A673 (cell line): ENCODE results near the gene PLEK. TPM values are rescaled to one million over a fixed set of nuclear protein-coding genes. Genes with fewer than 3 reads are reported as not detected.
"Not testable (repeated sequence)": the region's sequence is repeated elsewhere in the genome, so short reads cannot be mapped to it uniquely, and the experiment has no call there.

Experiments used
- BruUV-seq: library from RNA; stranded (reverse); fragments of 400-500 nt; replicated peaks from 2 replicates; lab custom pipeline; 2021; lab: Mats Ljungman, UMichigan
- CTCF ChIA-PET: fragments of 300-600 bp; sonication (Branson Sonifier 250); formaldehyde crosslinking; loops from one replicate; lab custom pipeline; 2022; ENCODE audit warnings: antibody characterized with exemption; lab: Charles Lee
- POLR2A ChIA-PET: fragments of 300-600 bp; sonication (Branson Sonifier 250); formaldehyde crosslinking; loops from one replicate; lab custom pipeline; 2022; ENCODE audit warnings: antibody characterized with exemption; ENCODE audit not compliant: low non-redundant PET; lab: Charles Lee
- DNase-seq: peaks from one replicate; pipeline ENCODE4 v3.0.0-alpha.2; 2015; ENCODE audit warnings: low spot score
- H3K27ac ChIP-seq: fragments of 200-600 bp; sonication (generic); 2 replicates; pipeline ENCODE4 v1.5.1; 2016; ENCODE audit warnings: mixed run types, low read depth, mild to moderate bottlenecking, mixed read lengths, antibody characterized with exemption, low read length; ENCODE audit not compliant: poor library complexity, severe bottlenecking
- H3K27me3 ChIP-seq: fragments of 200-600 bp; sonication (generic); replicated peaks from 2 replicates; pipeline ENCODE4 v1.6.1; 2017; ENCODE audit warnings: mixed run types, low read depth, mild to moderate bottlenecking, mixed read lengths, antibody characterized with exemption, low read length; ENCODE audit not compliant: insufficient read depth, poor library complexity
- H3K36me3 ChIP-seq: fragments of 200-600 bp; sonication (generic); 2 replicates; pipeline ENCODE4 v1.6.1; 2016; ENCODE audit warnings: mixed run types, mild to moderate bottlenecking, mixed read lengths, antibody characterized with exemption, low read length; ENCODE audit not compliant: insufficient read depth, poor library complexity, severe bottlenecking
- H3K4me1 ChIP-seq: fragments of 200-600 bp; sonication (generic); 2 replicates; pipeline ENCODE4 v1.6.1; 2017; ENCODE audit warnings: mixed run types, mild to moderate bottlenecking, mixed read lengths, antibody characterized with exemption, low read length; ENCODE audit not compliant: insufficient read depth, poor library complexity, severe bottlenecking
- H3K4me3 ChIP-seq: fragments of 200-600 bp; sonication (generic); 2 replicates; pipeline ENCODE4 v1.5.1; 2016; ENCODE audit warnings: low read depth, mixed run types, mild to moderate bottlenecking, mixed read lengths, low read length; ENCODE audit not compliant: poor library complexity, severe bottlenecking
- H3K9me3 ChIP-seq: fragments of 200-600 bp; sonication (generic); 2 replicates; pipeline ENCODE4 v1.6.1; 2016; ENCODE audit warnings: mixed run types, low read depth, mild to moderate bottlenecking, mixed read lengths, antibody characterized with exemption, low read length; ENCODE audit not compliant: poor library complexity, severe bottlenecking
- CTCF ChIP-seq: fragments of 300-800, 200-600 bp; sonication (generic); conservative IDR thresholded peaks from 2 replicates; pipeline ENCODE4 v1.5.1; 2017; ENCODE audit warnings: low read depth, mild to moderate bottlenecking, antibody characterized with exemption, low read length, moderate library complexity, mixed read lengths
- EZH2 ChIP-seq: fragments of 200-600 bp; sonication (generic); IDR thresholded peaks from 2 replicates; pipeline ENCODE4 v1.6.1; 2017; ENCODE audit warnings: borderline replicate concordance, low read depth, mild to moderate bottlenecking, mixed read lengths, antibody characterized with exemption, low read length; ENCODE audit not compliant: poor library complexity, severe bottlenecking
- intact Hi-C: fragments of 100-400 bp; cut with micrococcal nuclease; formaldehyde crosslinking; loops from one replicate; pipeline ENCODE4 v1.10.0; 2022; ENCODE audit not compliant: unreplicated experiment
- total RNA-seq: library from RNA; stranded (reverse); gene quantifications from 2 replicates; pipeline ENCODE4 v1.2.3, GENCODE V29; 2021

PLEK gene
- total RNA-seq, 1 experiment from 2014 or later: not detected

- CTCF ChIA-PET: no interaction called here
These were observed 9.1 kb downstream of the PLEK start for GRCh38 chr2:68374184-68374583.

GRCh38 chr2:68375582-68375981 is 10.5 kb downstream of the PLEK start:
- Histone ChIP-seq H3K4me1 (no peaks in the 10 kb centered on the region), H3K27me3 (peaks cover 2% of the 10 kb centered on the region), H3K36me3 (no peaks in the 10 kb centered on the region), H3K4me3 (no peak overlapping the region), H3K9me3 (no peaks in the 10 kb centered on the region), H3K27ac (no peak overlapping the region)
- intact Hi-C loops: no loop called here
- no TSS peak for BruUV-seq
- ChIA-PET POLR2A (no interaction called here), CTCF (no interaction called here)
- DNase-seq: no peak
- no peak for TF ChIP-seq EZH2
- TF ChIP-seq CTCF: no peak

More at GRCh38 chr2:68374184-68374583, 9.1 kb downstream of the PLEK start:
- Histone ChIP-seq H3K27ac (no peak overlapping the region), H3K4me3 (no peak overlapping the region), H3K4me1 (no peaks in the 10 kb centered on the region), H3K36me3 (no peaks in the 10 kb centered on the region), H3K9me3 (no peaks in the 10 kb centered on the region), H3K27me3 (peaks cover 2% of the 10 kb centered on the region)
- TF ChIP-seq EZH2: no peak
- no peak for TF ChIP-seq CTCF
- DNase-seq: no peak
- BruUV-seq: no TSS peak
- intact Hi-C loops: no loop called here
- POLR2A ChIA-PET: no interaction called here

GRCh38 chr2:68377137-68377780 is 12.2 kb downstream of the PLEK start:
- no peaks in the 10 kb centered on the region for H3K36me3 ChIP-seq
- H3K4me1 ChIP-seq: no peaks in the 10 kb centered on the region
- peaks cover 2% of the 10 kb centered on the region for H3K27me3 ChIP-seq
- intact Hi-C loops: no loop called here
- no TSS peak for BruUV-seq
- ChIA-PET CTCF (no interaction called here), POLR2A (no interaction called here)
- DNase-seq: no peak
- no peak for TF ChIP-seq CTCF
- TF ChIP-seq EZH2: no peak
- no peak overlapping the region for H3K27ac ChIP-seq
- no peak overlapping the region for H3K4me3 ChIP-seq
- H3K9me3 ChIP-seq: no peaks in the 10 kb centered on the region

- not testable (repeated sequence) for H3K36me3 ChIP-seq, H3K27me3 ChIP-seq, BruUV-seq
These were observed 13.7 kb downstream of the PLEK start for GRCh38 chr2:68378779-68379178.

More at GRCh38 chr2:68378779-68379178, 13.7 kb downstream of the PLEK start:
- H3K4me1 ChIP-seq, CTCF ChIA-PET, DNase-seq, H3K27ac ChIP-seq, H3K4me3 ChIP-seq, H3K9me3 ChIP-seq, intact Hi-C loops, POLR2A ChIA-PET: not testable (repeated sequence)
